GM23248 (cell line): ENCODE measurements around the gene RHBDF2. TPM values are rescaled to one million over a fixed set of nuclear protein-coding genes. Genes with fewer than 3 reads are reported as not detected.

Experiments used
- DNase-seq: peaks from one replicate; pipeline ENCODE4 v3.0.0-alpha.2; 2015
- H2AFZ ChIP-seq: fragments of 200-600 bp; sonication (generic); 2 replicates; pipeline ENCODE4 v1.6.1; 2016; ENCODE audit warnings: antibody characterized with exemption
- H3F3A ChIP-seq: fragments of 200-600 bp; sonication (generic); 2 replicates; pipeline ENCODE4 v1.6.1; 2016; ENCODE audit warnings: mild to moderate bottlenecking, antibody characterized with exemption, mixed run types; ENCODE audit not compliant: insufficient read depth
- H3K27ac ChIP-seq: fragments of 200-600 bp; sonication (generic); 2 replicates; pipeline ENCODE4 v1.5.1; 2016; ENCODE audit warnings: mild to moderate bottlenecking
- H3K27me3 ChIP-seq: fragments of 200-600 bp; sonication (generic); replicated peaks from 2 replicates; pipeline ENCODE4 v1.6.1; 2016; ENCODE audit warnings: mild to moderate bottlenecking; ENCODE audit not compliant: insufficient read depth
- H3K36me3 ChIP-seq: fragments of 200-600 bp; sonication (generic); 2 replicates; pipeline ENCODE4 v1.6.1; 2016; ENCODE audit warnings: low read depth, mild to moderate bottlenecking
- H3K4me1 ChIP-seq: fragments of 200-600 bp; sonication (generic); 2 replicates; pipeline ENCODE4 v1.6.1; 2016; ENCODE audit warnings: mild to moderate bottlenecking; ENCODE audit not compliant: insufficient read depth
- H3K4me2 ChIP-seq: fragments of 200-600 bp; sonication (generic); one replicate; pipeline ENCODE4 v1.6.1; 2016; ENCODE audit warnings: mild to moderate bottlenecking; ENCODE audit not compliant: unreplicated experiment
- H3K4me3 ChIP-seq: fragments of 200-600 bp; sonication (generic); 2 replicates; pipeline ENCODE4 v1.5.1; 2016; ENCODE audit warnings: mild to moderate bottlenecking
- H3K79me2 ChIP-seq: fragments of 200-600 bp; sonication (generic); 2 replicates; pipeline ENCODE4 v1.6.1; 2016; ENCODE audit warnings: mild to moderate bottlenecking; ENCODE audit not compliant: insufficient read depth
- H3K9ac ChIP-seq: fragments of 200-600 bp; sonication (generic); 2 replicates; pipeline ENCODE4 v1.6.1; 2016; ENCODE audit warnings: mild to moderate bottlenecking
- H3K9me2 ChIP-seq: fragments of 200-600 bp; sonication (generic); 2 replicates; pipeline ENCODE4 v1.6.1; 2016; ENCODE audit warnings: mixed run types, mild to moderate bottlenecking, moderate library complexity; ENCODE audit not compliant: insufficient read depth
- H3K9me3 ChIP-seq: fragments of 200-600 bp; sonication (generic); one replicate; pipeline ENCODE4 v1.6.1; 2017; ENCODE audit warnings: low read depth
- H4K20me1 ChIP-seq: fragments of 200-600 bp; sonication (generic); 2 replicates; pipeline ENCODE4 v1.6.0; 2016; ENCODE audit not compliant: insufficient read depth
- EZH2 ChIP-seq: fragments of 200-600 bp; sonication (generic); IDR thresholded peaks from 2 replicates; pipeline ENCODE4 v1.6.1; 2018; ENCODE audit warnings: antibody characterized with exemption, mild to moderate bottlenecking; ENCODE audit not compliant: insufficient read depth, poor library complexity, severe bottlenecking
- EZH2phosphoT487 ChIP-seq: fragments of 200-600 bp; sonication (generic); IDR thresholded peaks from 2 replicates; pipeline ENCODE4 v1.6.1; 2018; ENCODE audit warnings: antibody characterized with exemption, moderate library complexity, mild to moderate bottlenecking, low read depth; ENCODE audit not compliant: insufficient read depth
- WGBS, 2 experiments: methylation state at CpG; one replicate each; pipeline ENCODE4 v1.1.6; 2015 to 2017; ENCODE audit warnings: low lambda C conversion rate in 2 of 2, low coverage in 1 of 2; ENCODE audit errors: missing lambda C conversion rate in 2 of 2; 5-methylcytosine and 5-hydroxymethylcytosine counted together
- in situ Hi-C: fragments of 300-500 bp; cut with MboI; formaldehyde crosslinking; loops from 2 replicates; pipeline ENCODE4 v1.15.0; 2020
- polyA plus RNA-seq: library from polyadenylated mRNA; unstranded; fragments of >200 nt; fragmentation: Nextera tagmentation; extraction: Ambion mirVana; gene quantifications from 2 replicates; pipeline ENCODE4 v1.2.1, GENCODE V29; 2016
- total RNA-seq: library from RNA; depleted of rRNA; stranded (reverse); fragments of >200 nt; shearing (Covaris generic); gene quantifications from 2 replicates; pipeline ENCODE4 v1.2.3, GENCODE V29; 2014

RHBDF2 gene
- total and polyA plus RNA-seq, 2 experiments from 2014 or later, result 8.9 to 12.7 TPM

GRCh38 chr17:76544546-76545365 is 43.5 kb upstream of the RHBDF2 start:
- no peaks in the 10 kb centered on the region for H3K9me2 ChIP-seq
- H3K4me2 ChIP-seq, result no peak overlapping the region
- no peak overlapping the region for H3K27ac ChIP-seq
- H3K79me2 ChIP-seq, result no peaks in the 10 kb centered on the region
- WGBS, 2 experiments, result 65 to 72% methylated on average over 20 to 24 of the region's 24 CpGs
- H3K27me3 ChIP-seq, result no peaks in the 10 kb centered on the region
- H3K36me3 ChIP-seq, result no peaks in the 10 kb centered on the region
- no peak overlapping the region for H3K9ac ChIP-seq
- in situ Hi-C loops, result no loop called here
- H3K9me3 ChIP-seq, result no peaks in the 10 kb centered on the region
- TF ChIP-seq EZH2, result no peak
- no peak for TF ChIP-seq EZH2phosphoT487
- no peak overlapping the region for H3K4me3 ChIP-seq
- no peaks in the 10 kb centered on the region for H4K20me1 ChIP-seq
- DNase-seq, result no peak
- no peak overlapping the region for H2AFZ ChIP-seq
- peaks cover 11% of the 10 kb centered on the region; the same call in 1 of the 2 replicates for H3K4me1 ChIP-seq
- H3F3A ChIP-seq, result peaks cover 23% of the 10 kb centered on the region; the same call in 1 of the 2 replicates

DNA sequence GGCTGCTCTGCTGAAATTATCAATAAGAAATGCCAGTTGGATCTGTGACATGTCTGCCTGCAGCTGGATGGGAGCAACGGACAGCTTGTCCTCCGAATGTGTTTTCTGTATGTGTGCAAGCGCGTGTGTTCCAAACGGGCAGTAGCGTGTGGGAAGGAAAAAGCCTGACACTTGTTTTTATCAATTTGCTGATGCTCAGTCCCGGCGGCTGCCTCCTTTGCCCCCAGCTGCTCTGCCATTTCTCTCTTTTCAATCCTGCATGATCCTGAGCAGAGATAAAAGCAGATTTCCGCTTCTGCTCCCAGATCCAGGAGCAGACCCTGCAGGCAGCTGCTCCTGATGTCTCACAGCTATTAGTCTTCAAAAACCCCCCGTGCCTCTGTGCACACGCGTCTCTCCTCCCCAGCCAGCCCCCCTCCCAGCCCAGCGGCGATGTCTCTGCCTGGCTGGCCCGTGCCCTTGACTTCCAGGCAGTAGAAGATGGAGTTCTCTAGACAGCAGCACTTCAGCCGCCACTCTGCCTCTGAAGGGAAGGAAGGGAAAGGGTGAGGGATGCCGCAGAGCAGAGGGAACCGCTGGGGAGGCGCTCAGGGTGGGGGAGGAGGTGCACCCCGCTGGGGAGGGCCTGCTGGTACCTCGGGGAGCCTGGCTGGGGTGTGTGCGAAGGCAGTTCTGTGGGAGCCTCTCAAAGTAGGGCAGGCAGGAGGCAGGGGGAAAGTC is 42.8 kb upstream of the RHBDF2 start:
- Histone ChIP-seq H3K4me3 (no peak overlapping the region), H3K4me1 (peaks cover 11% of the 10 kb centered on the region; the same call in 1 of the 2 replicates)
- 35 to 44% methylated on average over 19 to 22 of the region's 22 CpGs for WGBS, 2 experiments

DNA sequence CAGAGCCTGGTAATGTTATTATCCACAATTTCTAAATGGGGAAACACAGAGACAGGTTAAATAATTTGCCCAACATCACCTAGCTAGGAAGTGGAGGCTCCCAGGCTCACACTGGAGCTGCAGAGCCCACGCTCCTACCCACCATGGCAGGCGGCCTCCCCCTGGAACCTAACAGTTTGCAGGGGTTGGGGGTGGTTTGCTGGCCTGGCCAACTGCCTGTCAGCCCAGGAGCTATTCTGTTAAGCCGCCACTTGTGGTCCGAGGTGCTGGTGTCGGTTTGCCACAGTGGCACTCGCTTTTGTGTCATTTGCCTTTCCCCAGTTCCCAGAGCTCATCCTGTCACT is 42.2 kb upstream of the RHBDF2 start:
- TF ChIP-seq EZH2phosphoT487 (no peak), EZH2 (no peak)
- WGBS, 2 experiments, result 74 to 82% methylated on average over 6 of the region's 6 CpGs
- no peaks in the 10 kb centered on the region for H3K9me3 ChIP-seq
- DNase-seq, result no peak
- in situ Hi-C loops, result no loop called here
- no peak overlapping the region for H3K4me2 ChIP-seq
- no peaks in the 10 kb centered on the region for H3K36me3 ChIP-seq
- H3K4me1 ChIP-seq, result peaks cover 11% of the 10 kb centered on the region; the same call in 1 of the 2 replicates
- no peaks in the 10 kb centered on the region for H4K20me1 ChIP-seq
- H3K79me2 ChIP-seq, result no peaks in the 10 kb centered on the region
- no peak overlapping the region for H3K27ac ChIP-seq
- H3K4me3 ChIP-seq, result no peak overlapping the region
- no peaks in the 10 kb centered on the region for H3K27me3 ChIP-seq
- no peaks in the 10 kb centered on the region for H3K9me2 ChIP-seq
- H3F3A ChIP-seq, result peaks cover 13% of the 10 kb centered on the region; the same call in 1 of the 2 replicates
- no peak overlapping the region for H3K9ac ChIP-seq
- no peak overlapping the region for H2AFZ ChIP-seq

More for the DNA sequence above, 42.8 kb upstream of the RHBDF2 start:
- Histone ChIP-seq H3K79me2 (no peaks in the 10 kb centered on the region), H3K36me3 (no peaks in the 10 kb centered on the region), H3K9me3 (no peaks in the 10 kb centered on the region), H4K20me1 (no peaks in the 10 kb centered on the region), H3K4me2 (no peak overlapping the region), H3K9ac (no peak overlapping the region), H3K27ac (no peak overlapping the region), H3K9me2 (no peaks in the 10 kb centered on the region), H2AFZ (no peak overlapping the region), H3K27me3 (no peaks in the 10 kb centered on the region), H3F3A (peaks cover 18% of the 10 kb centered on the region; the same call in 1 of the 2 replicates)
- no peak for TF ChIP-seq EZH2
- DNase-seq, result no peak
- in situ Hi-C loops, result no loop called here

- no peak overlapping the region for H3K27ac ChIP-seq
- no peaks in the 10 kb centered on the region for H3K9me3 ChIP-seq
- 82 to 88% methylated on average over 8 of the region's 8 CpGs for WGBS, 2 experiments
- peaks cover 8% of the 10 kb centered on the region; the same call in 1 of the 2 replicates for H3F3A ChIP-seq
- no peak for DNase-seq
- no peak overlapping the region for H2AFZ ChIP-seq
- no peaks in the 10 kb centered on the region for H3K36me3 ChIP-seq
- no peak overlapping the region for H3K9ac ChIP-seq
- peaks cover 11% of the 10 kb centered on the region; the same call in 1 of the 2 replicates for H3K4me1 ChIP-seq
- TF ChIP-seq EZH2, result no peak
- no peak for TF ChIP-seq EZH2phosphoT487
- no peaks in the 10 kb centered on the region for H3K27me3 ChIP-seq
- no peak overlapping the region for H3K4me3 ChIP-seq
- H4K20me1 ChIP-seq, result no peaks in the 10 kb centered on the region
- no peaks in the 10 kb centered on the region for H3K9me2 ChIP-seq
- H3K79me2 ChIP-seq, result no peaks in the 10 kb centered on the region
- in situ Hi-C loops, result no loop called here
- no peak overlapping the region for H3K4me2 ChIP-seq
Observed at GRCh38 chr17:76542984-76543383, 41.8 kb upstream of the RHBDF2 start.
